ENCODE results near the gene LTO1. TPM values are rescaled to one million over a fixed set of nuclear protein-coding genes. Genes with fewer than 3 reads are reported as not detected.

The LTO1 gene
- total RNA-seq, 1 donor from 2014 or later: 26.6 TPM

DNA sequence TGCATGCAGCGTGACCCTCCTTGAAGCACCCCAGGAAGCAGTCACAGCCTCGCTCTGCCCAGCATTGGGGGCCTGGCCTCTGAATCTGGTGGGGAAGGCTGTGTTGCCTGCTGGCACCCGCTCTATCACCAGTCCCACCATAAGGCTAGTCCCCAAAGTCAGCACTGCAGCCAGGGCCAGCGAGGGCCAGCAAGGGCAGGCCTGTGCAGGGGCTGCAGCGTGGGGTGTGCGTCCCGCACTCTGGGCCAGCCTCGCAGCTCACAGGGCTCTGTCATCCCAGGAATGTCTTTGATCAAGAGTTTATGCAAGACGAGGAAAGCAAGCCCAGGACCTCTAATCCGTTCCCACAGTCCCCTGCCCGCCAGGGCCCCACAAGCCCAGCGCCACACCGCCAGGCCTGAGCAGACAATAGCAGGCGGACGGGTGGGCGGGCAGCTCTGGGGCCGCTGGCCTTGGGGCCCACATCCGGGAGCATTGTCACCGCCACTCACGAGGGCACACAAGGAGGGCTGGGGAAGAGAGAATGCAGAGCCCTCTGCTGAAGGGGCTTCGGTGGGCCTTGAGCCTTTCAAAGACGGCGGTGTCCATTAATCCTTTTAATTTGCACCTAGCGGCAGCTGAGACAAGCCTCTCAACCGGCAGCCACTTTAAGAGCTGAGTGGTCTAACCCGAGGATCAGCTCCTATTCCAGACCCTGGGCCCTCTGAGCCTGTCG, 17.1 kb downstream of the LTO1 start:
- Mint-ChIP-seq H3K4me1 (peaks cover 53% of the 10 kb centered on the region), H3K27me3 (ENCODE audit: low read depth) (peaks cover 18% of the 10 kb centered on the region), H3K36me3 (ENCODE audit: low read depth) (no peaks in the 10 kb centered on the region), H3K27ac (ENCODE audit: unreplicated experiment) (peak overlapping the region; percentile 92), H3K4me3 (peak overlapping the region; percentile 73), H3K9me3 (no peaks in the 10 kb centered on the region)
- TF ChIP-seq, protein P1, sequence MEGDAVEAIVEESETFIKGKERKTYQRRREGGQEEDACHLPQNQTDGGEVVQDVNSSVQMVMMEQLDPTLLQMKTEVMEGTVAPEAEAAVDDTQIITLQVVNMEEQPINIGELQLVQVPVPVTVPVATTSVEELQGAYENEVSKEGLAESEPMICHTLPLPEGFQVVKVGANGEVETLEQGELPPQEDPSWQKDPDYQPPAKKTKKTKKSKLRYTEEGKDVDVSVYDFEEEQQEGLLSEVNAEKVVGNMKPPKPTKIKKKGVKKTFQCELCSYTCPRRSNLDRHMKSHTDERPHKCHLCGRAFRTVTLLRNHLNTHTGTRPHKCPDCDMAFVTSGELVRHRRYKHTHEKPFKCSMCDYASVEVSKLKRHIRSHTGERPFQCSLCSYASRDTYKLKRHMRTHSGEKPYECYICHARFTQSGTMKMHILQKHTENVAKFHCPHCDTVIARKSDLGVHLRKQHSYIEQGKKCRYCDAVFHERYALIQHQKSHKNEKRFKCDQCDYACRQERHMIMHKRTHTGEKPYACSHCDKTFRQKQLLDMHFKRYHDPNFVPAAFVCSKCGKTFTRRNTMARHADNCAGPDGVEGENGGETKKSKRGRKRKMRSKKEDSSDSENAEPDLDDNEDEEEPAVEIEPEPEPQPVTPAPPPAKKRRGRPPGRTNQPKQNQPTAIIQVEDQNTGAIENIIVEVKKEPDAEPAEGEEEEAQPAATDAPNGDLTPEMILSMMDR (conservative IDR thresholded peaks at IDR 0.05): no peak
- peak; percentile 66 for DNase-seq (ENCODE audit: low read depth, low spot score)

DNA sequence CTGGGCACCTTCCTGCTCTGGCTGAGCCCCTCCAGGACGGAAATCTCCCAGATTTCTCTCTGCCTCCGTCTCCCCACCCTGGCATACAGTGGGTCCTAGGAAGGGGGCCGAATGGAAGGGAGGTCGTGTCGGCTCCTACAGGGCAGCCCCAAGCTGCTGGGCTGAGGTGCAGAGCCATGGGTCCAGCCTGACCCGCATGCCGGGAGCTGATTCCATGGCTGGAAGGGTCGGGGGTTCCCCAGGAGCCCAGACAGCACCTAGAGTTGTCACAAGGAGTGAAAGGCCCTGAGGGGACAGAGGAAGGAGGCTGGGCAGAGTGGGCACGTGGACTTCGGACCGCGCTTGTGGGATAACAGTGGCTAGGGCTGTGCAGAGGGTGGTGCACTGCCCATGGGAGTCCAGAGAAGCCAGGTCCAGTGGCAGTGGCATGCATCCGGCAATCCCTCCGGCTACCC, 17.7 kb downstream of the LTO1 start:
- H3K4me1 Mint-ChIP-seq: peaks cover 55% of the 10 kb centered on the region
- DNase-seq (ENCODE audit: low read depth, low spot score): no peak

DNA sequence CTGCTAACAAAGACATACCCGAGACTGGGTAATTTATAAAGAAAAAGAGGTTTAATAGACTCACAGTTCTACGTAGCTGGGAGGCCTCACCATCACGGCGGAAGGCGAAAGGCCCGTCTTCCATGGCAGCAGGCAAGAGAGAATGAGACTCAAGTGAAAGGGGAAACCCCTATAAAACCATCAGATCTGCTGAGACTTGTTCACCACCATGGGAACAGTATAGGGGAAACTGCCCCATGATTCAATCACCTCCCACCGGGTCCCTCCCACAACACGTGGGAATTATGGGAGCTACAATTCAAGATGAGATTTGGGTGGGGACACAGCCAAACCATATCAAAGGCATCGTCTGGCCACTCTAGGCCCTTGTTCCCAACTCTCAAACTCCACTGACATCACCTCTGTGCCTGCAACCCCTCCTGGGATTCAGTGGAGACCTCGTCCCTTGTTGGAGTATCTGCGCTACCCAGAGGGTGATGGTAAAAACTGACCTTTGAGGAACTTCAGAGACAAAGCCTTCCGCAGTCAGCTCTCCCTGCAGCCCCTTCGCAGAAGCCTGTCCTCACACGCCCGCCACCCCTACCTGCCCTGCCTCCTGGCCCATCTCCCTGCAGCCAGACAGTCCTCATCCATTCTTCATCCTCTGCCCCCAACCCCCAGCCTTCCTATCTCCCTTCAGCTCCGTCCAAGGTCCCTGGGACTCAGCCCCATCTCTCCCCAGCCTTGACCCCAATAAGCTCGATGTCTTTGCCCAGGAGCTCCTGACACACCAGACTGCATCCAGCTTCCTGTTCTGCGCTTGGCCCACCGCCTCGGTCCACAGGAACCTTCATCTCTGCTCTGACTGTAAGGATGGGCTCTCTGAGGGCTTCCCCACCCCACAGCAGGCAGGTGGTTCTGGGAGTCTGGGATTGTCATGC, 18.4 kb downstream of the LTO1 start:
- Mint-ChIP-seq H3K4me3 (peak overlapping the region; percentile 60), H3K9me3 (no peaks in the 10 kb centered on the region), H3K27ac (ENCODE audit: unreplicated experiment) (peak overlapping the region; percentile 86), H3K4me1 (peaks cover 49% of the 10 kb centered on the region), H3K27me3 (ENCODE audit: low read depth) (peaks cover 18% of the 10 kb centered on the region), H3K36me3 (ENCODE audit: low read depth) (peaks cover 9% of the 10 kb centered on the region)
- no peak for DNase-seq (ENCODE audit: low read depth, low spot score)
- TF ChIP-seq, protein P1 (conservative IDR thresholded peaks at IDR 0.05): no peak

More for the DNA sequence above, 17.7 kb downstream of the LTO1 start:
- peak overlapping the region; percentile 73 for H3K4me3 Mint-ChIP-seq
- H3K27me3 Mint-ChIP-seq (ENCODE audit: low read depth): peaks cover 18% of the 10 kb centered on the region
- TF ChIP-seq, protein P1 (conservative IDR thresholded peaks at IDR 0.05): no peak
- peak overlapping the region; percentile 92 for H3K27ac Mint-ChIP-seq (ENCODE audit: unreplicated experiment)
- H3K9me3 Mint-ChIP-seq: no peaks in the 10 kb centered on the region
- H3K36me3 Mint-ChIP-seq (ENCODE audit: low read depth): peaks cover 4% of the 10 kb centered on the region

DNA sequence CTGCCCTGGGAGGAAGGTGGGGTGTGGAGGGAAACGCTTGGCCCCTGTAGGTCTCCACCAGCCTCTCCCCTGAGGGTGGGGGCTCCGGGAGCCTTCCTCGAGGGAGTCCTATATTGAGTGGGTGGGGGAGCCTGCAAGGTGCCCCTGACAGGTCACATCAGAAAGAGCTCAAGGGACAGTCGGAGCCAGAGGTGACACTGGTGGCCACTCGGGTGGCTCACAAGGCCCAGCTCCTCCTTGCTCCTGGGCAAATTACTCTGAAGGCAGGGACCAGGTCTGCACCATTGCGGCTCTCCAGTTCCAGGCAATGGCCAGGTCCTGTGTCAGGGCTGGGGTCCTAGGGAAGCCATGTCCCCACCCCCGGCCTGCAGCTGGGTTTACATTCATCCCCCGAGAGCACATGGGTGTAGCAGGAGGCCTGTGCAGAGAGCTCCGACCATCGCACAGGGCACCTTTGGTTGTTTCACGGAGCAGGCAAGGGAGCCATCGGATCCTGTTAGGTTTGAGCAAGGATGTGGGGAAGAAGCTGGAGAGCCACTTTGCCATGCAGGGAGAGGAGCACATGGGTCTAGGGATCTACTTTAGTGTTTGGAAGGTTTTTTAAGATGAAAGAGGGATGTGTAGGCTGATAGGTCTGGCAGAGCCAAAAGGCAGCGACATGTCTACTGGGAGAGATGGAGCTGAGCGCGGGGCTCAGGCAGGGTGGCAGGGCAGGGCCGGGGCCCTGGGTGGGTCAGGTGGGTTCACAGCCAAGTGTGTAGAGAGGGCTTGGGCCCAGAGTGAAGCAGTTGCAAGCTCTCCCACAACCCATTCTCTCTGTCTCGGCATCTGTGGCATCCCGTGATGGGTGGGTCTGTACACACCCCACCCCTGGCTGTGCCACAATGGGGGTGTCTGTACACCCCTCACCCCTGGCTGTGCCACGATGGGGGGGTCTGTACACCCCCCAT, 19.4 kb downstream of the LTO1 start:
- Mint-ChIP-seq H3K9me3 (no peaks in the 10 kb centered on the region), H3K27ac (ENCODE audit: unreplicated experiment) (peak overlapping the region; percentile 86), H3K36me3 (ENCODE audit: low read depth) (peaks cover 14% of the 10 kb centered on the region), H3K4me1 (peaks cover 54% of the 10 kb centered on the region), H3K27me3 (ENCODE audit: low read depth) (peaks cover 18% of the 10 kb centered on the region), H3K4me3 (peak overlapping the region; percentile 60)
- TF ChIP-seq, protein P1 (conservative IDR thresholded peaks at IDR 0.05): no peak
- no peak for DNase-seq (ENCODE audit: low read depth, low spot score)
